DND-41 (cell line): ENCODE results near the gene ANO2.

Experiments
- ATAC-seq: fragments of 200-7000 bp; cut with Tn5 transposase; 3 replicates; pipeline ENCODE4 v1.9.1; 2021; ENCODE audit warnings: low read depth; ENCODE audit not compliant: insufficient read depth
- DNase-seq: peaks from one replicate; pipeline ENCODE4 v3.0.0-alpha.2; 2020
- H2AFZ ChIP-seq: 2 replicates; pipeline ENCODE4 v1.6.0; 2012; ENCODE audit warnings: low read depth, low read length
- H3K27ac ChIP-seq: 2 replicates; pipeline ENCODE4 v1.5.1; 2012; ENCODE audit warnings: low read length, inconsistent platforms
- H3K27me3 ChIP-seq: fragments of 200-600 bp; sonication (generic); 2 replicates; pipeline ENCODE4 v1.6.0; 2012; ENCODE audit warnings: low read length, mild to moderate bottlenecking, inconsistent platforms; ENCODE audit not compliant: insufficient read depth, poor library complexity
- H3K36me3 ChIP-seq: 2 replicates; pipeline ENCODE4 v1.5.1; 2012; ENCODE audit warnings: low read length, inconsistent platforms; ENCODE audit not compliant: insufficient read depth
- H3K4me1 ChIP-seq: 2 replicates; pipeline ENCODE4 v1.5.1; 2012; ENCODE audit warnings: mild to moderate bottlenecking, low read length; ENCODE audit not compliant: insufficient read depth
- H3K4me2 ChIP-seq: 2 replicates; pipeline ENCODE4 v1.6.0; 2012; ENCODE audit warnings: mild to moderate bottlenecking, moderate library complexity, low read length, inconsistent platforms; ENCODE audit not compliant: insufficient read depth
- H3K4me3 ChIP-seq, 2 experiments: fragments of 200-600 bp in 1 of 2; shearing (Covaris generic) in 1 of 2; 2 replicates each; pipeline ENCODE4 v1.5.1; 2012 to 2016; ENCODE audit warnings: inconsistent platforms in 2 of 2, low read length in 2 of 2, mild to moderate bottlenecking in 2 of 2, low read depth in 1 of 2, moderate library complexity in 1 of 2
- H3K79me2 ChIP-seq: 2 replicates; pipeline ENCODE4 v1.6.0; 2012; ENCODE audit warnings: low read length, inconsistent platforms; ENCODE audit not compliant: insufficient read depth
- H3K9ac ChIP-seq: 2 replicates; pipeline ENCODE4 v1.6.0; 2012; ENCODE audit warnings: low read depth, mild to moderate bottlenecking, inconsistent platforms, low read length, moderate library complexity
- H3K9me3 ChIP-seq: 2 replicates; pipeline ENCODE4 v1.5.1; 2012; ENCODE audit warnings: low read length, moderate library complexity, mild to moderate bottlenecking, inconsistent platforms; ENCODE audit not compliant: insufficient read depth, severe bottlenecking
- H4K20me1 ChIP-seq: 2 replicates; pipeline ENCODE4 v1.6.0; 2012; ENCODE audit warnings: low read length; ENCODE audit not compliant: insufficient read depth
- CTCF ChIP-seq: IDR thresholded peaks from 2 replicates; pipeline ENCODE4 v1.5.1; 2012; ENCODE audit warnings: borderline replicate concordance, low read length, moderate library complexity, mild to moderate bottlenecking; ENCODE audit not compliant: poor library complexity, severe bottlenecking; ENCODE audit errors: extremely low read depth
- EZH2 ChIP-seq: IDR thresholded peaks from 3 replicates; pipeline ENCODE4 v1.6.1; 2012; ENCODE audit warnings: borderline replicate concordance, low read depth, mild to moderate bottlenecking, moderate library complexity, low read length, inconsistent platforms; ENCODE audit not compliant: severe bottlenecking

The ANO2 gene

GRCh38 chr12:5573390-5573789, 371.7 kb downstream of the ANO2 start:
- TF ChIP-seq EZH2 (no peak), CTCF (no peak)
- no peaks in the 10 kb centered on the region for H4K20me1 ChIP-seq
- no peaks in the 10 kb centered on the region for H3K36me3 ChIP-seq
- ATAC-seq, result no peak
- no peak overlapping the region for H3K4me2 ChIP-seq
- no peaks in the 10 kb centered on the region for H3K4me1 ChIP-seq
- no peak overlapping the region for H3K4me3 ChIP-seq
- no peak for DNase-seq
- no peaks in the 10 kb centered on the region for H3K9me3 ChIP-seq
- no peaks in the 10 kb centered on the region for H3K79me2 ChIP-seq
- no peak overlapping the region for H2AFZ ChIP-seq
- peaks cover 18% of the 10 kb centered on the region for H3K27me3 ChIP-seq
- no peak overlapping the region for H3K9ac ChIP-seq
- H3K27ac ChIP-seq, result no peak overlapping the region

- H2AFZ ChIP-seq, result no peak overlapping the region
- no peaks in the 10 kb centered on the region for H3K4me1 ChIP-seq
- DNase-seq (no peak), ATAC-seq (no peak)
- TF ChIP-seq EZH2 (no peak), CTCF (no peak)
- peaks cover 23% of the 10 kb centered on the region for H3K27me3 ChIP-seq
- H3K9me3 ChIP-seq, result no peaks in the 10 kb centered on the region
- H4K20me1 ChIP-seq, result no peaks in the 10 kb centered on the region; the same call in 1 of the 2 replicates
- no peak overlapping the region for H3K4me3 ChIP-seq
- H3K79me2 ChIP-seq, result no peaks in the 10 kb centered on the region
- H3K27ac ChIP-seq, result no peak overlapping the region
- no peak overlapping the region for H3K9ac ChIP-seq
- no peak overlapping the region for H3K4me2 ChIP-seq
- H3K36me3 ChIP-seq, result no peaks in the 10 kb centered on the region
These were observed 373.9 kb downstream of the ANO2 start for GRCh38 chr12:5571115-5571514.

- H3K79me2 ChIP-seq, result no peaks in the 10 kb centered on the region
- no peak overlapping the region for H2AFZ ChIP-seq
- no peak overlapping the region for H3K27ac ChIP-seq
- H3K4me3 ChIP-seq, result no peak overlapping the region
- DNase-seq (no peak), ATAC-seq (no peak)
- no peak overlapping the region for H3K4me2 ChIP-seq
- no peaks in the 10 kb centered on the region for H3K36me3 ChIP-seq
- no peaks in the 10 kb centered on the region for H3K9me3 ChIP-seq
- TF ChIP-seq CTCF, result no peak
- no peak for TF ChIP-seq EZH2
- H3K4me1 ChIP-seq, result no peaks in the 10 kb centered on the region
- H3K9ac ChIP-seq, result no peak overlapping the region
- H3K27me3 ChIP-seq, result peaks cover 23% of the 10 kb centered on the region
- H4K20me1 ChIP-seq, result no peaks in the 10 kb centered on the region; the same call in 1 of the 2 replicates
These were observed 374.6 kb downstream of the ANO2 start for GRCh38 chr12:5570416-5570815.
